Parathyroid adenoma (tissue), 2 donors: ENCODE results near the gene XDH.

Experiments
- H2AFZ ChIP-seq: fragments of 300-600 bp; sonication (generic); one replicate; pipeline ENCODE4 v1.7.0; 2017; ENCODE audit warnings: antibody characterized with exemption, mild to moderate bottlenecking
- H3K27ac ChIP-seq: fragments of 300-600 bp; sonication (generic); one replicate; pipeline ENCODE4 v1.7.0; 2017
- H3K27me3 ChIP-seq: fragments of 300-600 bp; sonication (generic); one replicate; pipeline ENCODE4 v1.7.0; 2017; ENCODE audit warnings: low read length; ENCODE audit not compliant: control insufficient read depth, insufficient read depth
- H3K36me3 ChIP-seq: fragments of 300-600 bp; sonication (generic); one replicate; pipeline ENCODE4 v1.7.0; 2017; ENCODE audit warnings: low read length; ENCODE audit not compliant: control insufficient read depth, insufficient read depth
- H3K4me1 ChIP-seq: fragments of 300-600 bp; sonication (generic); one replicate; pipeline ENCODE4 v1.7.0; 2017; ENCODE audit warnings: control low read depth
- H3K4me2 ChIP-seq: fragments of 300-600 bp; sonication (generic); one replicate; pipeline ENCODE4 v1.7.0; 2017; ENCODE audit warnings: low read length
- H3K4me3 ChIP-seq: fragments of 300-600 bp; sonication (generic); one replicate; pipeline ENCODE4 v1.7.0; 2017; ENCODE audit warnings: low read depth, low read length
- H3K79me2 ChIP-seq: fragments of 300-600 bp; sonication (generic); one replicate; pipeline ENCODE4 v1.7.0; 2017; ENCODE audit warnings: control low read depth
- H3K9ac ChIP-seq: fragments of 300-600 bp; sonication (generic); one replicate; pipeline ENCODE4 v1.7.0; 2017; ENCODE audit warnings: mild to moderate bottlenecking
- H3K9me3 ChIP-seq: fragments of 300-600 bp; sonication (generic); one replicate; pipeline ENCODE4 v1.7.0; 2017; ENCODE audit warnings: low read length; ENCODE audit not compliant: control insufficient read depth
- TF ChIP-seq, protein P1 (sequence below): fragments of 300-600 bp; sonication (generic); IDR thresholded peaks from one replicate; pipeline ENCODE4 v1.7.0; 2017; ENCODE audit warnings: antibody characterized with exemption, mild to moderate bottlenecking
- donor health status: primary hyperparathyroidism.

Gene XDH

DNA sequence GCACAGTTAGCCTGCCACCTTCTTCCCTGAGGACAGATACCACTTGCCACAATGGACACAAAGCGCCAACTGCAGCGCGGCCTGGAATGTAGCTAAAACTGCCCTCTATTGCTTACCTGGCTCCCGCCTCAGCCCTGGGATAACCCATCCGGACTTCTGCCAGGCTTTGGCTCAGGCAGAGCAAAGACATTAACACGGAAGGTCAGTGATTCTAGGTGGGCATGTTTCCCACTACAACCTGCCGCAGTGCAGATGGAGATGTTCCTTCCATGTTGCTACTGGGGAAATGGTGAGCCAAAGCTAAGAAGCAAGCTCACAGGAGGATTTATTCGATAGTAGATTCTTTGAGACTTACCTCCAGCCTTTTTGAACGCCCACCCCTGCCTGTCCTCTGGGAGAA is 74.8 kb downstream of the XDH start:
- Histone ChIP-seq H3K4me1 (no peaks in the 10 kb centered on the region), H3K27ac (no peak overlapping the region), H3K4me3 (no peak overlapping the region), H3K9me3 (no peaks in the 10 kb centered on the region), H3K27me3 (no peaks in the 10 kb centered on the region), H3K4me2 (no peak overlapping the region), H2AFZ (no peak overlapping the region), H3K9ac (no peak overlapping the region), H3K36me3 (no peaks in the 10 kb centered on the region), H3K79me2 (no peaks in the 10 kb centered on the region)
- TF ChIP-seq, protein P1, sequence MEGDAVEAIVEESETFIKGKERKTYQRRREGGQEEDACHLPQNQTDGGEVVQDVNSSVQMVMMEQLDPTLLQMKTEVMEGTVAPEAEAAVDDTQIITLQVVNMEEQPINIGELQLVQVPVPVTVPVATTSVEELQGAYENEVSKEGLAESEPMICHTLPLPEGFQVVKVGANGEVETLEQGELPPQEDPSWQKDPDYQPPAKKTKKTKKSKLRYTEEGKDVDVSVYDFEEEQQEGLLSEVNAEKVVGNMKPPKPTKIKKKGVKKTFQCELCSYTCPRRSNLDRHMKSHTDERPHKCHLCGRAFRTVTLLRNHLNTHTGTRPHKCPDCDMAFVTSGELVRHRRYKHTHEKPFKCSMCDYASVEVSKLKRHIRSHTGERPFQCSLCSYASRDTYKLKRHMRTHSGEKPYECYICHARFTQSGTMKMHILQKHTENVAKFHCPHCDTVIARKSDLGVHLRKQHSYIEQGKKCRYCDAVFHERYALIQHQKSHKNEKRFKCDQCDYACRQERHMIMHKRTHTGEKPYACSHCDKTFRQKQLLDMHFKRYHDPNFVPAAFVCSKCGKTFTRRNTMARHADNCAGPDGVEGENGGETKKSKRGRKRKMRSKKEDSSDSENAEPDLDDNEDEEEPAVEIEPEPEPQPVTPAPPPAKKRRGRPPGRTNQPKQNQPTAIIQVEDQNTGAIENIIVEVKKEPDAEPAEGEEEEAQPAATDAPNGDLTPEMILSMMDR: no peak

DNA sequence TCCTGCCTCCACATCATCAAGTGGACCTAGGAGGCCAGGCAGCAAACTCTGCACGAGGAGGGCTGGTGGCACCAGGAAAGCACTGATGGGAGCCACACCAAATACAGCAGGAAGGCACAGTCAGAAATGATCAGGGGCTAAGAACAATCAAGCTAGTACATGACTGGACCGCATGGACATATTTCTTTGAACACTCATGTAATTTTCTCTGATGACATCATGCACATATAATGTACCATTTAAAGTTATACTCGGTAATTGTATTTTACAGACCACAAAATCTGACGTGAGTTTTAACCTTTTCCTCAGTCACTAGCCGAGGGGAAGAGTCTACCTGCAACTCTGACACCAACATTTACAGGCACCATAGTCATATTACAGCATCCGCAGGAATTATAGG is 76.7 kb downstream of the XDH start:
- H3K4me3 ChIP-seq: no peak overlapping the region
- no peaks in the 10 kb centered on the region for H3K27me3 ChIP-seq
- no peaks in the 10 kb centered on the region for H3K4me1 ChIP-seq
- TF ChIP-seq, protein P1: no peak
- no peak overlapping the region for H3K4me2 ChIP-seq
- H3K9me3 ChIP-seq: no peaks in the 10 kb centered on the region
- no peak overlapping the region for H2AFZ ChIP-seq
- no peak overlapping the region for H3K9ac ChIP-seq
- H3K27ac ChIP-seq: no peak overlapping the region
- H3K79me2 ChIP-seq: no peaks in the 10 kb centered on the region
- H3K36me3 ChIP-seq: no peaks in the 10 kb centered on the region

DNA sequence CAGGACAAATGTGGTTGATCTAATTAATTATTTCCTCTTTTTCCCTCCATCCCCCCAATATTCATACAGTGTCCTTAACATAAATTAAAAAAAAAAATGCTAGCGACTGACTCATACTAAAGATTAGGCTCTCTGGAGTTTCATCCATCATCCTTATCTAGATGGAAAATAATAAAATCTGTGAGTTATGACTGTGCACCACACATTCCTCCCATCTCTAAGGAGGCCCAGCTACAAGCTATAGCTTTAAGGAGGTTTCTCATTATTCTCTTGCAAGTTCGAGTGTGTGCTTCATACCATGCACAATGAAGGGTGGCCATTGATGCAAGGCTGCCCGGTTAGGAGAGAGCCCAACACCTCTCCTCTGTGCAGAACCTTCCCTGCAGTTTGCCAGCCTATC is 77.3 kb downstream of the XDH start:
- Histone ChIP-seq H3K4me3 (no peak overlapping the region), H3K9me3 (no peaks in the 10 kb centered on the region), H3K27ac (no peak overlapping the region), H3K4me1 (no peaks in the 10 kb centered on the region), H3K9ac (no peak overlapping the region), H3K27me3 (no peaks in the 10 kb centered on the region), H3K4me2 (no peak overlapping the region), H2AFZ (no peak overlapping the region), H3K36me3 (no peaks in the 10 kb centered on the region), H3K79me2 (no peaks in the 10 kb centered on the region)
- TF ChIP-seq, protein P1: no peak

DNA sequence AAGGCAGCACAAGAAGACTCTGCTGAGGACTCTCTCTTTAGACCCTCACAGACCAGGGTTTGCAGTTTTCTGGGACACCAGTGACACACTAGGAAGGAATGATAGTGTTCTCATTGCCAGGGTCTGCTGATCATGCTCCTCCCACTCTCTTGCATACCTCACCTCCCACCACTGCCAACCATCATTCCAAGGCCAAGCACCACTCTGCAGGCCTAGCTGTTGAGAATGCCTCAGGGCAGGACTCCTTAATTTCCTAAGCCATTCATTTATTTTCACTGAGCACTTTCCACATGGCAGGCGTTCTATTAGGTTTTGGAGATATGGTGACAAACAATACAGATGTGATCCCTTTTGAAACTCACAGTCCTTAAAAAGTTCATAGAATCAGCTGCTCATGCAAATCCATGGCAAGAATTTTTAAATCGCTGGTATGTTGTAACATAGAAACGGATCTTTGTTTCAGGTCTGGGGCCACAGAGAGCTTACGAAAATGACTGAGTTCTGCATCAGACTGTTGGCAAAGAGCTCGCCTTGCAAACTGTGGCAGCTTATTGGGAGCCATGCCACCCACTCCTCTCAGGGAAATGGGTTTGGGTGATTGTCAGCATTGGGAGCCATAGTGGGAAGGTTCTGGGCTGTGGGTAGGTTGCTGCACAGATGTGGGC is 78.5 kb downstream of the XDH start:
- H3K9me3 ChIP-seq: no peaks in the 10 kb centered on the region
- TF ChIP-seq, protein P1: no peak
- no peak overlapping the region for H2AFZ ChIP-seq
- no peak overlapping the region for H3K4me3 ChIP-seq
- no peaks in the 10 kb centered on the region for H3K79me2 ChIP-seq
- no peak overlapping the region for H3K9ac ChIP-seq
- H3K4me2 ChIP-seq: no peak overlapping the region
- H3K36me3 ChIP-seq: no peaks in the 10 kb centered on the region
- H3K4me1 ChIP-seq: no peaks in the 10 kb centered on the region
- no peak overlapping the region for H3K27ac ChIP-seq
- H3K27me3 ChIP-seq: no peaks in the 10 kb centered on the region
